Spleen (tissue), 3 donors: ENCODE data around the gene HIGD1A.

Experiments
- POLR2A ChIP-seq, 3 donors: fragments of 450-650 bp; IDR thresholded peaks; one replicate each; pipeline ENCODE4 v1.5.1; 2017; ENCODE audit warnings: antibody characterized with exemption in 3 of 3, mild to moderate bottlenecking in 1 of 3
- POLR2AphosphoS5 ChIP-seq, 3 donors: sonication (generic); formaldehyde crosslinking; IDR thresholded peaks; one replicate each; pipeline ENCODE4 v1.5.1; 2017; ENCODE audit warnings: antibody characterized with exemption in 3 of 3

DNA sequence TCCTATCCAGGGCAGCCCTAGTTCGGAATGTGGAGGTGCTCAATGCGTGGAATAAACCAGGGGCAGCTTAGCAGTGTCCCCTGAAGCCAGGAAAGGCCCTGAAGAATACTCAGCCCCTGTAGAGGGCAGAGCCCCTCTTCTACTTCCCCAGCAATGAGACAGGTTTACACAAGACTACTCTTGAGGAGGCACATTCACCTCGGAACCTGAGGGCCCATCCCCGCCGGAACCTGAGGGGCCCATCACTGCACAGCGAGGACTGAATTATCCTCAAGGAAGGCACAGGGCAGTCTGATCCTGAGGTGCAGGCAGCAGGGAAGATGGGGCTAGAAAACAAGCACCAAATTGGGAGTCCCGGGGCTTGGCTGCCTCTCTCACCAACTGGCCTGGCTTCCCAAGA is 53.5 kb downstream of the HIGD1A start:
- no peak for TF ChIP-seq POLR2A (IDR thresholded peaks at IDR 0.05)
- TF ChIP-seq POLR2AphosphoS5 (IDR thresholded peaks at IDR 0.05) = no peak
